VCaP (cell line): Measurements from ENCODE around the gene KDM4B.

Experiments used
- H3K27ac ChIP-seq: fragments of 450-650 bp; 2 replicates; pipeline ENCODE4 v1.5.1; 2017
- TF ChIP-seq, protein P1 (sequence below): fragments of 450-650 bp; conservative IDR thresholded peaks from 2 replicates; pipeline ENCODE4 v1.5.1; 2017; ENCODE audit warnings: mild to moderate bottlenecking, moderate library complexity

Gene KDM4B

DNA sequence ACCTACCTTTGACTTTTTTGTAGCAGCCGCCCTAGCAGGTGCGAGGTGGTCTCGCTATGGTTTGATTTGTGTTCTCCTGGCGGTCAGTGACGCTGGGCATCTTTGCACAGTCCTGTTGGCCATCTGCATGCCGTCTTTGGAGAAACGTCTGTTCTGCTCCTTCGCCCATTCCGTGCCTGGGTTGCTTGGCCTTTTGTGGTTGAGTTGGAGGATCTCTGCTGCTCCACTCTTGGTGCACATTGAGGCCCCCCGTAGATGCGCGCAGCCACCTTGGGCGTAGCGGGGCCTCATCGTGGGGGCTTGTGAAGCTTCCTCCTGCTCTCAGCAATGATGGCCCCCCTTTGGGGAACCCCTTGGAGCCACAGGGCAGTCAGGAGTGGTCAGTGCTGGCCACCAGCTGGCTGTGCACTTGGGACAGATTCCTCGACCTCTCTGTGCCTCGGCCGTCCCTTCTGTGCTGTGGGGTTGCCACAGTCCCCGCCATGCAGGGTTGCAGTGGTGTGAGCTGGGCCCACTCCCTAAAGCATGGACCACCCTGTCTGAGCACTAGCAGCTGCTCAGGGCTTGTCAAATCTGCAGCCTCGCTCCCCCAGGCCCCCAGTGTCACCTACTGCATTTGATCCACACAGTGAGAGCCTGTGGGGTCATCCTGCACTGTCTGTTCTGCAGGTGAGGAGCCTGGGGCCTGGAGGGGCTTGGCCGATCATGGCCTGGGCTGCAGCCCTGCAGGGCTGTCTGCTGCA lies 170.8 kb downstream of the KDM4B start:
- peak overlapping the region; percentile 36 for H3K27ac ChIP-seq

DNA sequence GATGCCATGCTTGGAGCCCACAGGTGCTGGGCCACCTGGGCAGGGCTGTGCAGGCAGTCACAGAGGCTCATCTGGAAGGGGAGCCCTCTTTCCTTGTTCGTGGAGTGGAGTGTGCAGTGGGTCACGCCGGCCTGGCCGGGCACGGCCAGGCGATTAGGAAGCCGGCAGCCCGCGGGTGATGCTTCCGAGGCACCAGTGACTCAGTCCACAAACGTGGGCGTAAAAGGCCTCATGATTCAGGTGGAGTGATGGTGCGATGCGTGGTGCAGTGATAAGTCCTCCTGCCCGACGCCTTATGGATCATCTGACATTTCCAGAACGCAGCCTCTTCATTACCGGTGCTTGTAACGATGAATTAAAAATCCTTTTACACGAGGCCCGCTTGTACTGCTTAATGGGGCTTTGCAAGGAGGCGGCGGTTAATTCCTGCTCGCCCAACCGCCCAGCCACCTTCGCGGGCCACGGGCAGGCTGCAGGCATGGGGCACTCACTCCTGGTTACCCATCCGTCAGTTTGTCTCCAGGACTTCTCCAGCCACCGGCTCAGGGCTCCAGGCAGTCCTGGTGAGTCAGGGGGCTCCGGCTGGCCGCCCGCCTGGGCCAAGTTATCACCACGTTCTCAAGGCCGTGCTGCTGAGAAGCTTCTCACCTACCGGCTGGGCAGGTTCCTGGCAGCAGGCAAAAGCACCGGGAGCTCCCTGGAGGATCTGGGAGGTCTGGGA lies 172.4 kb downstream of the KDM4B start:
- TF ChIP-seq, protein P1, sequence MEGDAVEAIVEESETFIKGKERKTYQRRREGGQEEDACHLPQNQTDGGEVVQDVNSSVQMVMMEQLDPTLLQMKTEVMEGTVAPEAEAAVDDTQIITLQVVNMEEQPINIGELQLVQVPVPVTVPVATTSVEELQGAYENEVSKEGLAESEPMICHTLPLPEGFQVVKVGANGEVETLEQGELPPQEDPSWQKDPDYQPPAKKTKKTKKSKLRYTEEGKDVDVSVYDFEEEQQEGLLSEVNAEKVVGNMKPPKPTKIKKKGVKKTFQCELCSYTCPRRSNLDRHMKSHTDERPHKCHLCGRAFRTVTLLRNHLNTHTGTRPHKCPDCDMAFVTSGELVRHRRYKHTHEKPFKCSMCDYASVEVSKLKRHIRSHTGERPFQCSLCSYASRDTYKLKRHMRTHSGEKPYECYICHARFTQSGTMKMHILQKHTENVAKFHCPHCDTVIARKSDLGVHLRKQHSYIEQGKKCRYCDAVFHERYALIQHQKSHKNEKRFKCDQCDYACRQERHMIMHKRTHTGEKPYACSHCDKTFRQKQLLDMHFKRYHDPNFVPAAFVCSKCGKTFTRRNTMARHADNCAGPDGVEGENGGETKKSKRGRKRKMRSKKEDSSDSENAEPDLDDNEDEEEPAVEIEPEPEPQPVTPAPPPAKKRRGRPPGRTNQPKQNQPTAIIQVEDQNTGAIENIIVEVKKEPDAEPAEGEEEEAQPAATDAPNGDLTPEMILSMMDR: no peak

More for the DNA sequence above, 170.8 kb downstream of the KDM4B start:
- TF ChIP-seq, protein P1: no peak

DNA sequence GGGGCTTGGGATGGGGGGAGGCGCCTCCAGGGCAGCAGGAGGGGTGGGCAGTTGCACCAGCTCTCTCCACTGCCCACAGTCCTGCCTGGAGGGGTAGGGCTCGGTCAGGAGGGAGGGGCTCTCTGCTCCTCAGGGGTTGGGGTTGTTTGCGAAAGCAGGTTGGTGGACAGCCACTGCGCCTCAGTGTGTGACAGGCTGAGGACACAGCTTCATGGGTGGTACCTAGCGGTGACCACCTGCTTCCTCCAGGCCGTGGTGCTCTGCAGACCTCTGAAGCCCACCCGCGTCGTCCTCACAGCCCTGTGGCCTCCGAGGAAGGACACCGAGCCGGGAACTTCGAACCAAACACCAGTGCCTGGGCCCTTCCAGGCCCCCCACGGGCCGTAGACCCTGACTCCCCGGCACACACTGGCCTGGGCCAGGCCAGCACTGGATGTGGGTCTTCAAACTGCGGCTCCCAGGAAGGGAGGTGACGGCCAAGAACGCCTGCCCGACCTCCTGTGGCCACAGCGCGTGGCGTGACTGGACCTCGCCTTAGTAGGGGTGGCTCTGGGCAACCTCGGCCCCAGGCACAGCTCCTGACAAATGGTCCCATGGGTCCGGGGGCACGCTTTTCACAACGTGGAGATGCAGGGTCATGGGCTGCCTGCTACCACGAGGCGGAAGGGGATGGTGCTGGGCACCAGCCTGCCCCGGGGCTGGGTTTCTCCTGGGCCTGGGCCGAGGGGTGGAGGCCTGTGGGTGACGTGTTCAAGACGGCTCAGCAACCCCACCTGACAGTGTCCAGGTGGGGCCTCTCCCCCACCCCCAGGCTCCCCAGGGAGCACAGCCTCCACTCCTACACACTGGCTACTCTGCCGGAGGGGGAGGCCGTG lies 173.2 kb downstream of the KDM4B start:
- TF ChIP-seq, protein P1: no peak
- H3K27ac ChIP-seq: peak overlapping the region; percentile 36; the same call in 1 of the 2 replicates

More for the DNA sequence above, 172.4 kb downstream of the KDM4B start:
- peak overlapping the region; percentile 36 for H3K27ac ChIP-seq

DNA sequence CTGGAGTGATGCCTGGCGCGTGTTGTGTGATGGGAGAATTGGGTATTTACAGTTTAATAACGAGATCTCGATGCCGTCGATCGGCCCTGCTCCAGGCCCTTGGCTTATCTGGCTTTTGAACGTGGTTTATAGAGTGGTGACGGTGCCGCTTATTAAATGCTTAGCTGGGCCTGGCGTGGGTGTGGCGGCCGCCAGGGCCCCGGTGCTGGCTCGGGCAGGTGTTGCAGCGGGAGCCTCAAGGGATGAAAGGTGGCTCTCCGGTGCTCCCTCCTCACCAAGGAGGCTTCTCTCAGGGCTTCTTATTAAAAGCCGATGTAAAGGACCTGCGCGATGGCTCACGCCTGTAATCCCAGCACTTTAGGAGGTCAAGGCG lies 173.8 kb downstream of the KDM4B start:
- TF ChIP-seq, protein P1: no peak

DNA sequence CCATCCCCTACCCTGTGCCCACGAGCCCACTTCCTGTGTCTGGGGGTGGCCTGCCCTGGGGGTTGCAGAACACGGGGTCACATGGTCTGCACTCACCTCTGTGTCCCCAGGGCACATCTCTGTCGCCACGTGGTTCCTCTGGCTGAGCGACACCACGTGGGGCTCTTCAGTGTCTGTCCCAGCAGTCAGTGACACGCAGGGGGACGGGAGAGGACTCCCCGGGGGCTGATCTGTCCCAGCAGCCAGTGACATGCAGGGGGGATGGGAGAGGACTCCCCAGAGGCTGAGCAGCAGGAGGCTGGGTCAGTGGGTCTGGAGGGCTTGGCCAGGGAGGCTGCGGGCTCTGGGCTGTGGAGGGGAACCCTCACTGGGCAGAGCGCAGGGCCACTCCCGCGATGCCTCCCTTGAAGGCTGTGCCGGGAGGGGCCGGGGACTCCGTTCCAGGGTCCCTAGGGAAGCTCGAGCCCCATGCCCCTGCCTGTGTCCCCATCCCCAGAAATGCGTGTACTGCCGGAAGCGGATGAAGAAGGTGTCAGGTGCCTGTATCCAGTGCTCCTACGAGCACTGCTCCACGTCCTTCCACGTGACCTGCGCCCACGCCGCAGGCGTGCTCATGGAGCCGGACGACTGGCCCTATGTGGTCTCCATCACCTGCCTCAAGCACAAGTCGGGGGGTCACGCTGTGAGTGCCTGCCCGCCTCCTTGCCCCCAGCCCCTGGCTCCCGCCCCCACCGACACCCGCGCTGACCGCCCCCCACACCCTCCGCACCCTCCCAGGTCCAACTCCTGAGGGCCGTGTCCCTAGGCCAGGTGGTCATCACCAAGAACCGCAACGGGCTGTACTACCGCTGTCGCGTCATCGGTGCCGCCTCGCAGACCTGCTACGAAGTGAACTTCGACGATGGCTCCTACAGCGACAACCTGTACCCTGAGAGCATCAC lies 174.8 kb downstream of the KDM4B start:
- TF ChIP-seq, protein P1: no peak
- H3K27ac ChIP-seq: no peak overlapping the region

More for the DNA sequence above, 173.8 kb downstream of the KDM4B start:
- 0 out of 2 replicates have a peak overlapping the region, but pooled peaks have one; percentile 36 for H3K27ac ChIP-seq

DNA sequence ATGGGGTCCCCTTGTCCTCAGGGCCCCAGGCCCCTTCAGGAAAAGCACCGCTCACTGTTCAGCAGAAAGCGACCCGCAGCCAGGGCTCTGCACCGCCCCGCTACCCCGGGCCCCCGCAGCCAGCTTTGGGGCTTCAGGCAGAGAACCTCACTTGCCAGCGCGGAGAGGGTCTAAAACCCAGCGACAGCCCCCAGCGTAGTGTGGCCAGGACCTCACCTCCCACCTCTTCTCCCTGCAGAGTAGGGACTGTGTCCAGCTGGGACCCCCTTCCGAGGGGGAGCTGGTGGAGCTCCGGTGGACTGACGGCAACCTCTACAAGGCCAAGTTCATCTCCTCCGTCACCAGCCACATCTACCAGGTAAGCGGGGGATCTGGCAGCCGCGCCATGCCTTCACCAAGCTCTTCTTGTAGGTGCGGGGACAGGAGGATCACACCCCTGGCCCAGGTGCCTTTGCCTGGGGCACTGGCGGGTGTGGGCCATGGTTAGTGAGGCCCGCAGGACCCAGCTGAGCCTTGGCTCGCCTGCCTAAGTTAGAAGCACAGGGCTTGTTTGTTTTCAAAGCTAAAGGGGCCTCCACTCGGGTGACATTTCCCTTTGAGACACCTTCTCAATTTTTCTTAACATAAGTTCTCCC lies 175.7 kb downstream of the KDM4B start:
- H3K27ac ChIP-seq: no peak overlapping the region
- TF ChIP-seq, protein P1: no peak
